K562 (cell line): ENCODE data around the gene ZNF10. TPM values are rescaled to one million over a fixed set of nuclear protein-coding genes. Genes with fewer than 3 reads are reported as not detected.

Experiments
- ATAC-seq: fragments of 200-7000 bp; cut with Tn5 transposase; 3 replicates; pipeline ENCODE4 v1.9.1; 2020; ENCODE audit warnings: moderate library complexity
- BruUV-seq: library from RNA; stranded (reverse); fragments of 400-500 nt; replicated peaks from 2 replicates; lab custom pipeline; 2021; lab: Mats Ljungman, UMichigan
- CTCF ChIA-PET: fragments of 300-600 bp; formaldehyde crosslinking; extraction: SDS; loops from one replicate; lab custom pipeline; 2021; ENCODE audit warnings: low intra/inter-chr PET ratio; lab: Yijun Ruan, JAX
- POLR2A ChIA-PET: fragments of 300-600, 350-650 bp; sonication (Branson Sonifier 250); formaldehyde crosslinking; extraction: SDS; loops from one replicate; lab custom pipeline; 2021; ENCODE audit warnings: antibody characterized with exemption, inconsistent platforms; lab: Yijun Ruan, JAX
- DNase-seq, 4 experiments: peaks; one replicate each; pipeline versions ENCODE4 v3.0.0 to v3.0.0-alpha.2; 2011 to 2018; ENCODE audit warnings: low spot score in 3 of 4, mixed read lengths in 3 of 4; ENCODE audit errors: extremely low read depth in 1 of 4
- FAIRE-seq: peaks from 2 replicates; lab custom pipeline; 2011; peaks lifted over from hg19 to GRCh38; lab: Jason Lieb, UNC
- H2AFZ ChIP-seq: 2 replicates; pipeline ENCODE4 v1.6.0; 2011; ENCODE audit warnings: low read depth, low read length, control low read depth, inconsistent platforms
- H3K27ac ChIP-seq: fragments of 200-600 bp; 3 replicates; pipeline ENCODE4 v1.8.0; 2011; ENCODE audit warnings: low read depth, mild to moderate bottlenecking, control low read depth, inconsistent platforms, low read length, moderate library complexity, mixed read lengths; ENCODE audit errors: extremely low read depth
- H3K27me3 ChIP-seq, 2 experiments: fragments of 300-600 bp in 1 of 2; 2 replicates in 1 of 2; 3 replicates in 1 of 2; pipeline versions ENCODE4 v1.6.0 to v1.8.0; 2011; ENCODE audit warnings: inconsistent platforms in 2 of 2, low read length in 2 of 2, mild to moderate bottlenecking in 1 of 2, mixed read lengths in 1 of 2, moderate library complexity in 1 of 2; ENCODE audit not compliant: control insufficient read depth in 2 of 2, insufficient read depth in 2 of 2
- H3K36me3 ChIP-seq: fragments of 300-600 bp; 3 replicates; pipeline ENCODE4 v1.8.0; 2011; ENCODE audit warnings: mild to moderate bottlenecking, low read length, inconsistent platforms; ENCODE audit not compliant: control insufficient read depth, insufficient read depth
- H3K4me1 ChIP-seq, 2 experiments: fragments of 200-600 bp in 1 of 2; replicated peaks in 1 of 2; 2 replicates in 1 of 2; 3 replicates in 1 of 2; pipeline versions ENCODE4 v1.5.1 to v1.8.0; 2011; ENCODE audit warnings: inconsistent platforms in 2 of 2, low read length in 2 of 2, mild to moderate bottlenecking in 1 of 2, mixed read lengths in 1 of 2, moderate library complexity in 1 of 2; ENCODE audit not compliant: control insufficient read depth in 2 of 2, insufficient read depth in 2 of 2
- H3K4me2 ChIP-seq: 2 replicates; pipeline ENCODE4 v1.6.1; 2011; ENCODE audit warnings: low read length, control low read depth, inconsistent platforms, mixed read lengths; ENCODE audit not compliant: insufficient read depth
- H3K4me3 ChIP-seq: fragments of 200-600 bp; sonication (generic), shearing (Covaris generic); 2 replicates; pipeline ENCODE4 v1.5.1; 2016; ENCODE audit warnings: control low read depth, inconsistent platforms
- H3K79me2 ChIP-seq: fragments of 200-600 bp; 3 replicates; pipeline ENCODE4 v1.8.0; 2011; ENCODE audit warnings: low read length, inconsistent platforms; ENCODE audit not compliant: control insufficient read depth, insufficient read depth
- H3K9ac ChIP-seq, 2 experiments: 2 replicates each; pipeline versions ENCODE4 v1.6.0 to v1.6.1; 2011; ENCODE audit warnings: low read depth in 2 of 2, low read length in 2 of 2, control low read depth in 1 of 2, inconsistent platforms in 1 of 2, mild to moderate bottlenecking in 1 of 2, mixed read lengths in 1 of 2; ENCODE audit not compliant: insufficient read depth in 1 of 2
- H3K9me1 ChIP-seq: one replicate; pipeline ENCODE4 v1.6.0; 2011; ENCODE audit warnings: inconsistent platforms, mild to moderate bottlenecking, low read length, moderate library complexity; ENCODE audit not compliant: control insufficient read depth, insufficient read depth
- H3K9me3 ChIP-seq: replicated peaks from 2 replicates; pipeline ENCODE4 v1.5.1; 2011; ENCODE audit warnings: low read depth, low read length, inconsistent platforms; ENCODE audit not compliant: control insufficient read depth, insufficient read depth
- H4K20me1 ChIP-seq: replicated peaks from 2 replicates; pipeline ENCODE4 v1.6.1; 2011; ENCODE audit warnings: low read length, inconsistent platforms, mixed read lengths; ENCODE audit not compliant: control insufficient read depth, insufficient read depth
- ATF2 ChIP-seq: sonication (generic); formaldehyde crosslinking; IDR thresholded peaks from 2 replicates; pipeline ENCODE4 v1.8.1; 2022; ENCODE audit warnings: missing genetic modification reagents
- CBX1 ChIP-seq: sonication (generic); IDR thresholded peaks from 2 replicates; pipeline ENCODE4 v1.6.1; 2016; ENCODE audit warnings: antibody characterized with exemption, low read depth, mild to moderate bottlenecking
- NCOA6 ChIP-seq: fragments of 450-650 bp; IDR thresholded peaks from 2 replicates; pipeline ENCODE4 v1.6.1; 2017; ENCODE audit warnings: mild to moderate bottlenecking
- NFATC3 ChIP-seq: fragments of 450-650 bp; IDR thresholded peaks from 2 replicates; pipeline ENCODE4 v1.6.1; 2017; ENCODE audit warnings: mild to moderate bottlenecking
- SP1 ChIP-seq: sonication (generic); formaldehyde crosslinking; IDR thresholded peaks from 2 replicates; pipeline ENCODE4 v1.8.1; 2022; ENCODE audit warnings: mild to moderate bottlenecking, missing genetic modification reagents
- SRSF1 ChIP-seq: fragments of 200-400 bp; formaldehyde crosslinking; IDR thresholded peaks from 2 replicates; pipeline ENCODE4 v1.6.1; 2017; ENCODE audit warnings: mild to moderate bottlenecking, low read depth, low read length, moderate library complexity
- TEAD2 ChIP-seq: fragments of 450-650 bp; IDR thresholded peaks from 2 replicates; pipeline ENCODE4 v1.6.1; 2016; ENCODE audit warnings: missing genetic modification characterization, control low read depth, missing compliant biosample characterization
- WGBS: fragments of 100-300 bp; shearing (Covaris generic); methylation state at CpG from one replicate; pipeline ENCODE4 v1.1.6; 2016; ENCODE audit warnings: low coverage, mixed read lengths; ENCODE audit not compliant: insufficient coverage; ENCODE audit errors: missing lambda C conversion rate; 5-methylcytosine and 5-hydroxymethylcytosine counted together
- in situ Hi-C: fragments of 300-500 bp; cut with MboI; formaldehyde crosslinking; loops from 4 replicates; pipeline ENCODE4 v1.15.0; 2018; ENCODE audit warnings: inconsistent platforms, mixed read lengths
- intact Hi-C: fragments of 100-400 bp; cut with micrococcal nuclease; formaldehyde crosslinking; loops from 2 replicates; pipeline ENCODE4 v1.14.2; 2022
- polyA plus RNA-seq, 8 experiments: library from polyadenylated mRNA; depleted of rRNA in 4 of 8; stranded (reverse) in 5 of 8; unstranded in 3 of 8; fragments of >200 nt; fragmentation: Nextera tagmentation in 2 of 8; fragmentation: Illumina TruSeq in 1 of 8; extraction: Ambion mirVana in 2 of 8; extraction: Trizol in 1 of 8; gene quantifications; 2 replicates each; pipeline versions ENCODE4 v1.2.1 to v1.2.3, GENCODE V29; 2011 to 2014; ENCODE audit warnings: inconsistent platforms in 1 of 8, missing spikeins in 1 of 8
- total RNA-seq, 7 experiments: library from RNA; depleted of rRNA in 6 of 7; stranded (reverse); fragments of >200 nt in 6 of 7; fragmentation: Illumina TruSeq in 2 of 7; extraction: Trizol in 2 of 7; gene quantifications; 2 replicates each; pipeline versions ENCODE4 v1.2.1 to v1.2.3, GENCODE V29; 2011 to 2021; ENCODE audit warnings: low replicate concordance in 1 of 7
- TF ChIP-seq, protein P1 (sequence below): sonication (generic); formaldehyde crosslinking; IDR thresholded peaks from 2 replicates; pipeline ENCODE4 v1.8.0; 2023; ENCODE audit warnings: missing genetic modification reagents, mild to moderate bottlenecking, borderline replicate concordance
- TF ChIP-seq, protein P2 (sequence below): IDR thresholded peaks from 2 replicates; pipeline ENCODE4 v1.6.1; 2016; ENCODE audit warnings: missing genetic modification characterization, missing compliant biosample characterization

ZNF10 gene
- total and polyA plus RNA-seq, 9 of the 15 experiments (the other 6 are each of a cell fraction or from before 2014, with no cell fraction given): 3.5 to 5.8 (median 4.9) TPM

- no peak for DNase-seq
- Histone ChIP-seq H4K20me1 (no peaks in the 10 kb centered on the region), H2AFZ (no peak overlapping the region), H3K4me2 (no peak overlapping the region), H3K36me3 (no peaks in the 10 kb centered on the region)
- TF ChIP-seq SP1 (CRISPR knock-in tag) (no peak), NCOA6 (no peak), CBX1 (no peak), ATF2 (CRISPR knock-in tag) (no peak), TEAD2 (tag) (no peak), NFATC3 (no peak), SRSF1 (no peak)
- TF ChIP-seq, protein P1, sequence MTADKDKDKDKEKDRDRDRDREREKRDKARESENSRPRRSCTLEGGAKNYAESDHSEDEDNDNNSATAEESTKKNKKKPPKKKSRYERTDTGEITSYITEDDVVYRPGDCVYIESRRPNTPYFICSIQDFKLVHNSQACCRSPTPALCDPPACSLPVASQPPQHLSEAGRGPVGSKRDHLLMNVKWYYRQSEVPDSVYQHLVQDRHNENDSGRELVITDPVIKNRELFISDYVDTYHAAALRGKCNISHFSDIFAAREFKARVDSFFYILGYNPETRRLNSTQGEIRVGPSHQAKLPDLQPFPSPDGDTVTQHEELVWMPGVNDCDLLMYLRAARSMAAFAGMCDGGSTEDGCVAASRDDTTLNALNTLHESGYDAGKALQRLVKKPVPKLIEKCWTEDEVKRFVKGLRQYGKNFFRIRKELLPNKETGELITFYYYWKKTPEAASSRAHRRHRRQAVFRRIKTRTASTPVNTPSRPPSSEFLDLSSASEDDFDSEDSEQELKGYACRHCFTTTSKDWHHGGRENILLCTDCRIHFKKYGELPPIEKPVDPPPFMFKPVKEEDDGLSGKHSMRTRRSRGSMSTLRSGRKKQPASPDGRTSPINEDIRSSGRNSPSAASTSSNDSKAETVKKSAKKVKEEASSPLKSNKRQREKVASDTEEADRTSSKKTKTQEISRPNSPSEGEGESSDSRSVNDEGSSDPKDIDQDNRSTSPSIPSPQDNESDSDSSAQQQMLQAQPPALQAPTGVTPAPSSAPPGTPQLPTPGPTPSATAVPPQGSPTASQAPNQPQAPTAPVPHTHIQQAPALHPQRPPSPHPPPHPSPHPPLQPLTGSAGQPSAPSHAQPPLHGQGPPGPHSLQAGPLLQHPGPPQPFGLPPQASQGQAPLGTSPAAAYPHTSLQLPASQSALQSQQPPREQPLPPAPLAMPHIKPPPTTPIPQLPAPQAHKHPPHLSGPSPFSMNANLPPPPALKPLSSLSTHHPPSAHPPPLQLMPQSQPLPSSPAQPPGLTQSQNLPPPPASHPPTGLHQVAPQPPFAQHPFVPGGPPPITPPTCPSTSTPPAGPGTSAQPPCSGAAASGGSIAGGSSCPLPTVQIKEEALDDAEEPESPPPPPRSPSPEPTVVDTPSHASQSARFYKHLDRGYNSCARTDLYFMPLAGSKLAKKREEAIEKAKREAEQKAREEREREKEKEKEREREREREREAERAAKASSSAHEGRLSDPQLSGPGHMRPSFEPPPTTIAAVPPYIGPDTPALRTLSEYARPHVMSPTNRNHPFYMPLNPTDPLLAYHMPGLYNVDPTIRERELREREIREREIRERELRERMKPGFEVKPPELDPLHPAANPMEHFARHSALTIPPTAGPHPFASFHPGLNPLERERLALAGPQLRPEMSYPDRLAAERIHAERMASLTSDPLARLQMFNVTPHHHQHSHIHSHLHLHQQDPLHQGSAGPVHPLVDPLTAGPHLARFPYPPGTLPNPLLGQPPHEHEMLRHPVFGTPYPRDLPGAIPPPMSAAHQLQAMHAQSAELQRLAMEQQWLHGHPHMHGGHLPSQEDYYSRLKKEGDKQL (CRISPR knock-in tag): no peak
- TF ChIP-seq, protein P2, sequence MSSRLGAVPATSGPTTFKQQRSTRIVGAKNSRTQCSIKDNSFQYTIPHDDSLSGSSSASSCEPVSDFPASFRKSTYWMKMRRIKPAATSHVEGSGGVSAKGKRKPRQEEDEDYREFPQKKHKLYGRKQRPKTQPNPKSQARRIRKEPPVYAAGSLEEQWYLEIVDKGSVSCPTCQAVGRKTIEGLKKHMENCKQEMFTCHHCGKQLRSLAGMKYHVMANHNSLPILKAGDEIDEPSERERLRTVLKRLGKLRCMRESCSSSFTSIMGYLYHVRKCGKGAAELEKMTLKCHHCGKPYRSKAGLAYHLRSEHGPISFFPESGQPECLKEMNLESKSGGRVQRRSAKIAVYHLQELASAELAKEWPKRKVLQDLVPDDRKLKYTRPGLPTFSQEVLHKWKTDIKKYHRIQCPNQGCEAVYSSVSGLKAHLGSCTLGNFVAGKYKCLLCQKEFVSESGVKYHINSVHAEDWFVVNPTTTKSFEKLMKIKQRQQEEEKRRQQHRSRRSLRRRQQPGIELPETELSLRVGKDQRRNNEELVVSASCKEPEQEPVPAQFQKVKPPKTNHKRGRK (tag): no peak
- TF ChIP-seq, all 486 proteins: peak for 0
- Histone ChIP-seq H3K4me1 (no peaks in the 10 kb centered on the region), H3K27ac (no peak overlapping the region), H3K9ac (no peak overlapping the region), H3K4me3 (no peak overlapping the region), H3K27me3 (no peaks in the 10 kb centered on the region), H3K79me2 (no peaks in the 10 kb centered on the region), H3K9me3 (peaks cover 2% of the 10 kb centered on the region; the same call in 1 of the 2 replicates), H3K9me1 (no peaks in the 10 kb centered on the region)
- BruUV-seq: no TSS peak
- intact Hi-C loops (no loop called here), in situ Hi-C loops (no loop called here)
- ChIA-PET POLR2A (no interaction called here), CTCF (no interaction called here)
- ATAC-seq (no peak), FAIRE-seq (no peak)
- WGBS: 7% methylated on average over 1 of the region's 1 CpG
Observed at GRCh38 chr12:133174901-133175300, 44.5 kb downstream of the ZNF10 start.
